IMR-90 (cell line): ENCODE measurements around the gene CHMP4A. TPM values are rescaled to one million over a fixed set of nuclear protein-coding genes. Genes with fewer than 3 reads are reported as not detected.

Experiments
- ATAC-seq: fragments of 200-7000 bp; cut with Tn5 transposase; 2 replicates; pipeline ENCODE4 v1.9.1; 2020; ENCODE audit warnings: low read depth, mild to moderate bottlenecking, moderate library complexity
- BruUV-seq: library from RNA; stranded (reverse); fragments of 400-500 nt; replicated peaks from 2 replicates; lab custom pipeline; 2021; lab: Mats Ljungman, UMichigan
- CTCF ChIA-PET: fragments of 300-600 bp; formaldehyde crosslinking; extraction: SDS; loops from one replicate; lab custom pipeline; 2021; ENCODE audit warnings: antibody characterized with exemption; lab: Yijun Ruan, JAX
- POLR2A ChIA-PET: fragments of 300-600 bp; sonication (Branson Sonifier 250); formaldehyde crosslinking; loops from one replicate; lab custom pipeline; 2022; ENCODE audit warnings: antibody characterized with exemption; ENCODE audit not compliant: unreplicated experiment; lab: Charles Lee
- DNase-seq: peaks from one replicate; pipeline ENCODE4 v3.0.0; 2013
- H2AFZ ChIP-seq: replicated peaks from 2 replicates; pipeline ENCODE3; 2013; ENCODE audit warnings: low read length, mild to moderate bottlenecking; ENCODE audit not compliant: poor library complexity
- H2AK5ac ChIP-seq: 2 replicates; pipeline ENCODE4 v1.6.1; 2013; ENCODE audit warnings: low read depth, low read length, inconsistent platforms
- H2AK9ac ChIP-seq: replicated peaks from 2 replicates; pipeline ENCODE3; 2013; ENCODE audit warnings: mild to moderate bottlenecking, low read depth, low read length, moderate library complexity; ENCODE audit not compliant: poor library complexity
- H2BK120ac ChIP-seq: 2 replicates; pipeline ENCODE4 v1.6.1; 2013; ENCODE audit warnings: low read depth, low read length, inconsistent platforms
- H2BK15ac ChIP-seq: 3 replicates; pipeline ENCODE4 v1.6.1; 2013; ENCODE audit warnings: low read depth, low read length, inconsistent platforms
- H2BK20ac ChIP-seq: 2 replicates; pipeline ENCODE4 v1.6.1; 2013; ENCODE audit warnings: low read depth, mild to moderate bottlenecking, inconsistent platforms, low read length, moderate library complexity
- H2BK5ac ChIP-seq: 2 replicates; pipeline ENCODE4 v1.6.1; 2013; ENCODE audit warnings: mild to moderate bottlenecking, low read depth, low read length, inconsistent platforms; ENCODE audit not compliant: poor library complexity, severe bottlenecking
- H3K14ac ChIP-seq: replicated peaks from 2 replicates; pipeline ENCODE4 v1.6.1; 2013; ENCODE audit warnings: low read depth, low read length, inconsistent platforms
- H3K18ac ChIP-seq: 2 replicates; pipeline ENCODE4 v1.6.1; 2013; ENCODE audit warnings: low read depth, low read length, control low read depth
- H3K23ac ChIP-seq: 2 replicates; pipeline ENCODE4 v1.6.1; 2013; ENCODE audit warnings: low read depth, low read length, inconsistent platforms
- H3K27ac ChIP-seq: 2 replicates; pipeline ENCODE4 v1.5.1; 2013; ENCODE audit warnings: mild to moderate bottlenecking, control low read depth, low read length; ENCODE audit not compliant: insufficient read depth
- H3K27me3 ChIP-seq: 2 replicates; pipeline ENCODE4 v1.6.1; 2013; ENCODE audit warnings: low read length; ENCODE audit not compliant: control insufficient read depth, insufficient read depth
- H3K36me3 ChIP-seq: 2 replicates; pipeline ENCODE4 v1.6.1; 2013; ENCODE audit warnings: low read length, mixed read lengths; ENCODE audit not compliant: control insufficient read depth, insufficient read depth
- H3K4ac ChIP-seq: 2 replicates; pipeline ENCODE4 v1.6.1; 2013; ENCODE audit warnings: low read depth, low read length, inconsistent platforms
- H3K4me1 ChIP-seq: 2 replicates; pipeline ENCODE4 v1.6.1; 2013; ENCODE audit warnings: low read length, mixed read lengths; ENCODE audit not compliant: control insufficient read depth, insufficient read depth
- H3K4me2 ChIP-seq: 2 replicates; pipeline ENCODE4 v1.6.1; 2013; ENCODE audit warnings: low read depth, mild to moderate bottlenecking, control low read depth, low read length, moderate library complexity
- H3K4me3 ChIP-seq: 2 replicates; pipeline ENCODE4 v1.5.1; 2013; ENCODE audit warnings: low read depth, mild to moderate bottlenecking, control low read depth, low read length, moderate library complexity; ENCODE audit not compliant: insufficient read depth
- H3K56ac ChIP-seq: 2 replicates; pipeline ENCODE4 v1.6.1; 2013; ENCODE audit warnings: low read length, inconsistent platforms; ENCODE audit not compliant: insufficient read depth; ENCODE audit errors: extremely low read depth
- H3K79me1 ChIP-seq, 2 experiments: 2 replicates each; pipeline ENCODE4 v1.6.1; 2013; ENCODE audit warnings: low read length in 2 of 2, inconsistent platforms in 1 of 2, low read depth in 1 of 2
- H3K9ac ChIP-seq: 2 replicates; pipeline ENCODE4 v1.6.1; 2013; ENCODE audit warnings: low read depth, low read length, control low read depth
- H3K9me1 ChIP-seq: 2 replicates; pipeline ENCODE4 v1.6.1; 2013; ENCODE audit warnings: low read length, inconsistent platforms; ENCODE audit not compliant: insufficient read depth
- H3K9me3 ChIP-seq: 2 replicates; pipeline ENCODE4 v1.6.1; 2013; ENCODE audit warnings: low read length; ENCODE audit not compliant: control insufficient read depth, insufficient read depth
- H4K20me1 ChIP-seq: 2 replicates; pipeline ENCODE4 v1.6.1; 2013; ENCODE audit warnings: low read length, inconsistent platforms; ENCODE audit not compliant: insufficient read depth
- H4K5ac ChIP-seq: 2 replicates; pipeline ENCODE4 v1.6.1; 2013; ENCODE audit warnings: mild to moderate bottlenecking, low read depth, low read length, control low read depth
- H4K8ac ChIP-seq, 2 experiments: 2 replicates each; pipeline ENCODE4 v1.6.1; 2013; ENCODE audit warnings: low read depth in 2 of 2, low read length in 2 of 2, control low read depth in 1 of 2, inconsistent platforms in 1 of 2
- H4K91ac ChIP-seq: 2 replicates; pipeline ENCODE4 v1.6.1; 2013; ENCODE audit warnings: low read depth, low read length, inconsistent platforms; ENCODE audit not compliant: insufficient read depth
- CEBPB ChIP-seq: IDR thresholded peaks from 2 replicates; pipeline ENCODE4 v1.6.1; 2012; ENCODE audit warnings: low read depth, low read length, improper control_type of control experiment
- FOS ChIP-seq: fragments of 150-350 bp; IDR thresholded peaks from 2 replicates; pipeline ENCODE4 v1.6.1; 2016; ENCODE audit warnings: low read depth, low read length
- MXI1 ChIP-seq: IDR thresholded peaks from 2 replicates; pipeline ENCODE4 v1.6.1; 2012; ENCODE audit warnings: low read depth, mild to moderate bottlenecking, low read length, moderate library complexity, borderline replicate concordance
- POLR2A ChIP-seq: IDR thresholded peaks from 2 replicates; pipeline ENCODE4 v1.6.1; 2012; ENCODE audit warnings: mild to moderate bottlenecking, low read depth, low read length
- RAD21 ChIP-seq: IDR thresholded peaks from 2 replicates; pipeline ENCODE4 v1.6.1; 2012; ENCODE audit warnings: low read length, improper control_type of control experiment
- WGBS, 2 experiments: methylation state at CpG; one replicate each; pipeline versions ENCODE4 v1.1.5 to v1.1.7; 2013; ENCODE audit warnings: missing lambda C conversion rate in 2 of 2; ENCODE audit not compliant: insufficient read length in 1 of 2; ENCODE audit errors: extremely low coverage in 2 of 2; 5-methylcytosine and 5-hydroxymethylcytosine counted together
- dilution Hi-C: fragments of 300-500 bp; cut with HindIII; formaldehyde crosslinking; loops from one replicate; pipeline ENCODE4 v1.14.3; 2018; ENCODE audit warnings: low sequenced_read_pairs; ENCODE audit not compliant: unreplicated experiment
- in situ Hi-C: fragments of 300-500 bp; cut with MboI; formaldehyde crosslinking; loops from 3 replicates; pipeline ENCODE4 v1.14.3; 2019; ENCODE audit warnings: low sequenced_read_pairs, inconsistent platforms, mixed read lengths
- intact Hi-C: fragments of 100-400 bp; cut with micrococcal nuclease; formaldehyde crosslinking; loops from 2 replicates; pipeline ENCODE4 v1.10.0; 2022
- polyA plus RNA-seq, 3 experiments: library from polyadenylated mRNA; depleted of rRNA; stranded (reverse); fragments of >200 nt; gene quantifications; 2 replicates each; pipeline ENCODE4 v1.2.3, GENCODE V29; 2012; ENCODE audit warnings: low replicate concordance in 1 of 3
- total RNA-seq: library from RNA; depleted of rRNA; stranded (reverse); fragments of >200 nt; gene quantifications from 2 replicates; pipeline ENCODE4 v1.2.3, GENCODE V29; 2012
- TF ChIP-seq, protein P1 (sequence below): fragments of 150-350 bp; IDR thresholded peaks from 2 replicates; pipeline ENCODE4 v1.6.1; 2016; ENCODE audit warnings: low read depth, mild to moderate bottlenecking, low read length, moderate library complexity, borderline replicate concordance
- TF ChIP-seq, protein P2 (sequence below): conservative IDR thresholded peaks from 2 replicates; pipeline ENCODE4 v1.5.1; 2012; ENCODE audit warnings: mild to moderate bottlenecking, low read depth, low read length, improper control_type of control experiment

CHMP4A gene
- total and polyA plus RNA-seq, 2 of the 4 experiments (the other 2 are of a cell fraction), result 22.0 to 63.8 TPM

DNA sequence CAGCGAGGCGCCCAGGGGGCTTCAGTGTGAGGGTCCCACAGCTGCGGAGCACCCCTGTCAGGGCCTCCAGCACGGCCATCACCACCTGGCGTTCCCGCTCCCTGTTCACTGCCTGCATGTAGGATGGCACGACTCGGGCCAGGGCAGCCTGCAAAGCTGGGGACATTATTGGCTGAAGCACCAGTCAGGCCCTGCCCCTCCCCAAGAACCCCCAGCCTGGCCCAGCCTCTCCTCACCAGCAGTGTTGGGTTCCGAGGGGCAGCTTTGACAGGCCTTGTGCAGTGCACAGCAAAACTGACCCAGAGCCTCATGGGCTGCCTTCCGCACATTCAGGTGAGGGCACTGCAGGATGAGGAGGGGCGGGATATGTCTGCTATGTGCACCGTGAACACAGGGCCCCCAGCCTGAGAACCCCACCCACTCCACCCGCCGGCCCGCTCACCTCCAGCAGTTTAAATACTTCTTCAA is 30.2 kb downstream of the CHMP4A start:
- Histone ChIP-seq H2BK5ac (no peak overlapping the region), H3K9ac (no peak overlapping the region), H3K23ac (no peak overlapping the region), H4K20me1 (no peaks in the 10 kb centered on the region), H3K9me1 (peaks cover 15% of the 10 kb centered on the region), H2BK15ac (no peak overlapping the region), H2BK20ac (no peak overlapping the region), H2BK120ac (no peak overlapping the region), H3K18ac (no peak overlapping the region), H4K8ac (no peak overlapping the region), H3K56ac (no peak overlapping the region), H3K4ac (no peak overlapping the region), H3K4me2 (no peak overlapping the region), H3K36me3 (peaks cover 78% of the 10 kb centered on the region), H4K5ac (no peak overlapping the region), H3K9me3 (no peaks in the 10 kb centered on the region), H3K4me3 (no peak overlapping the region), H3K27me3 (no peaks in the 10 kb centered on the region), H3K4me1 (peaks cover 6% of the 10 kb centered on the region), H3K27ac (no peak overlapping the region), H2AK9ac (no peak overlapping the region), H4K91ac (no peak overlapping the region), H3K14ac (no peak overlapping the region), H2AFZ (peak overlapping the region; percentile 23), H3K79me1 (peaks cover 12 to 34% of the 10 kb centered on the region in 2 experiments), H2AK5ac (no peak overlapping the region)
- in situ Hi-C loops, result no loop called here
- whole genome bisulfite sequencing, 2 experiments, result 87% methylated on average over 7 of the region's 15 CpGs; no CpG with 5 or more reads in 1 of the 2 experiments
- no peak for ATAC-seq
- dilution Hi-C loops, result no loop called here
- ChIA-PET CTCF (no interaction called here), POLR2A (no interaction called here)
- TF ChIP-seq CEBPB (no peak), POLR2A (no peak), MXI1 (no peak), RAD21 (no peak), FOS (no peak)
- TF ChIP-seq, protein P1, sequence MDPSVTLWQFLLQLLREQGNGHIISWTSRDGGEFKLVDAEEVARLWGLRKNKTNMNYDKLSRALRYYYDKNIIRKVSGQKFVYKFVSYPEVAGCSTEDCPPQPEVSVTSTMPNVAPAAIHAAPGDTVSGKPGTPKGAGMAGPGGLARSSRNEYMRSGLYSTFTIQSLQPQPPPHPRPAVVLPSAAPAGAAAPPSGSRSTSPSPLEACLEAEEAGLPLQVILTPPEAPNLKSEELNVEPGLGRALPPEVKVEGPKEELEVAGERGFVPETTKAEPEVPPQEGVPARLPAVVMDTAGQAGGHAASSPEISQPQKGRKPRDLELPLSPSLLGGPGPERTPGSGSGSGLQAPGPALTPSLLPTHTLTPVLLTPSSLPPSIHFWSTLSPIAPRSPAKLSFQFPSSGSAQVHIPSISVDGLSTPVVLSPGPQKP, result no peak
- TF ChIP-seq, protein P2, sequence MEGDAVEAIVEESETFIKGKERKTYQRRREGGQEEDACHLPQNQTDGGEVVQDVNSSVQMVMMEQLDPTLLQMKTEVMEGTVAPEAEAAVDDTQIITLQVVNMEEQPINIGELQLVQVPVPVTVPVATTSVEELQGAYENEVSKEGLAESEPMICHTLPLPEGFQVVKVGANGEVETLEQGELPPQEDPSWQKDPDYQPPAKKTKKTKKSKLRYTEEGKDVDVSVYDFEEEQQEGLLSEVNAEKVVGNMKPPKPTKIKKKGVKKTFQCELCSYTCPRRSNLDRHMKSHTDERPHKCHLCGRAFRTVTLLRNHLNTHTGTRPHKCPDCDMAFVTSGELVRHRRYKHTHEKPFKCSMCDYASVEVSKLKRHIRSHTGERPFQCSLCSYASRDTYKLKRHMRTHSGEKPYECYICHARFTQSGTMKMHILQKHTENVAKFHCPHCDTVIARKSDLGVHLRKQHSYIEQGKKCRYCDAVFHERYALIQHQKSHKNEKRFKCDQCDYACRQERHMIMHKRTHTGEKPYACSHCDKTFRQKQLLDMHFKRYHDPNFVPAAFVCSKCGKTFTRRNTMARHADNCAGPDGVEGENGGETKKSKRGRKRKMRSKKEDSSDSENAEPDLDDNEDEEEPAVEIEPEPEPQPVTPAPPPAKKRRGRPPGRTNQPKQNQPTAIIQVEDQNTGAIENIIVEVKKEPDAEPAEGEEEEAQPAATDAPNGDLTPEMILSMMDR, result no peak
- no peak for DNase-seq
- BruUV-seq, result no TSS peak
- intact Hi-C loops, result no loop called here
